IMR-90 (cell line): ENCODE measurements around the gene BEAN1.

Source experiments
- BHLHE40 ChIP-seq: fragments of 150-350 bp; IDR thresholded peaks from 2 replicates; pipeline ENCODE4 v1.6.1; 2016; ENCODE audit warnings: mild to moderate bottlenecking, low read depth, low read length
- FOS ChIP-seq: fragments of 150-350 bp; IDR thresholded peaks from 2 replicates; pipeline ENCODE4 v1.6.1; 2016; ENCODE audit warnings: low read depth, low read length
- MAFK ChIP-seq: IDR thresholded peaks from 2 replicates; pipeline ENCODE4 v1.6.1; 2012; ENCODE audit warnings: low read depth, low read length, improper control_type of control experiment
- POLR2A ChIP-seq: IDR thresholded peaks from 2 replicates; pipeline ENCODE4 v1.6.1; 2012; ENCODE audit warnings: mild to moderate bottlenecking, low read depth, low read length
- TF ChIP-seq, protein P1 (sequence below): conservative IDR thresholded peaks from 2 replicates; pipeline ENCODE4 v1.5.1; 2012; ENCODE audit warnings: mild to moderate bottlenecking, low read depth, low read length, improper control_type of control experiment

DNA sequence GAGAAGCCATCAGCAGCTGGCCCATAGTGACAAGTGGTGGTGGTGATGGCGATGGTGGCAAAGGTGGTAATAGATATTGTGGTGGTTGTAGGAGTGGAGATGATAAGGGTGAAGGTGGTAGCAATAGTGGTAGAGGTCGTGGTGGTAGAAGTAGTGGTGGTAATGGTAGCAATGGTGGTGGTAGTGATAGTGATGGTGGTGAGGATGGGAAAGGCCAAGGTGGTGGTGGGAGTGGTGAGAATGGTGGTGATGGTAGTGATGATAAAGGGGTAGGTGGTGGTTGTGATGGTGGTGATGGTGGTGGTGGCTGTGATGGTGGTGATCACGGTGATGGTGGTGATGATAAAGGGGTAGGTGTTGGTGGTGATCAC is 47.5 kb upstream of the BEAN1 start:
- TF ChIP-seq FOS = no peak
- TF ChIP-seq, protein P1, sequence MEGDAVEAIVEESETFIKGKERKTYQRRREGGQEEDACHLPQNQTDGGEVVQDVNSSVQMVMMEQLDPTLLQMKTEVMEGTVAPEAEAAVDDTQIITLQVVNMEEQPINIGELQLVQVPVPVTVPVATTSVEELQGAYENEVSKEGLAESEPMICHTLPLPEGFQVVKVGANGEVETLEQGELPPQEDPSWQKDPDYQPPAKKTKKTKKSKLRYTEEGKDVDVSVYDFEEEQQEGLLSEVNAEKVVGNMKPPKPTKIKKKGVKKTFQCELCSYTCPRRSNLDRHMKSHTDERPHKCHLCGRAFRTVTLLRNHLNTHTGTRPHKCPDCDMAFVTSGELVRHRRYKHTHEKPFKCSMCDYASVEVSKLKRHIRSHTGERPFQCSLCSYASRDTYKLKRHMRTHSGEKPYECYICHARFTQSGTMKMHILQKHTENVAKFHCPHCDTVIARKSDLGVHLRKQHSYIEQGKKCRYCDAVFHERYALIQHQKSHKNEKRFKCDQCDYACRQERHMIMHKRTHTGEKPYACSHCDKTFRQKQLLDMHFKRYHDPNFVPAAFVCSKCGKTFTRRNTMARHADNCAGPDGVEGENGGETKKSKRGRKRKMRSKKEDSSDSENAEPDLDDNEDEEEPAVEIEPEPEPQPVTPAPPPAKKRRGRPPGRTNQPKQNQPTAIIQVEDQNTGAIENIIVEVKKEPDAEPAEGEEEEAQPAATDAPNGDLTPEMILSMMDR = no peak
- no peak for TF ChIP-seq MAFK
- no peak for TF ChIP-seq POLR2A
- TF ChIP-seq BHLHE40 = no peak
